Heart right ventricle (tissue), 16 donors: ENCODE data around the gene PRF1. TPM values are rescaled to one million over a fixed set of nuclear protein-coding genes. Genes with fewer than 3 reads are reported as not detected.
"Not testable (repeated sequence)": the region's sequence is repeated elsewhere in the genome, so short reads cannot be mapped to it uniquely, and the experiment has no call there.

Experiments
- ATAC-seq, 8 donors: fragments of 200-7000 bp; cut with Tn5 transposase; one replicate each; pipeline ENCODE4 v1.9.1; 2020; ENCODE audit warnings: mild to moderate bottlenecking in 8 of 8, moderate library complexity in 8 of 8, moderate number of reproducible peaks in 1 of 8
- DNase-seq, 2 donors: peaks; one replicate each; pipeline ENCODE4 v3.0.0-alpha.2; 2020
- H3K27ac ChIP-seq, 10 donors: fragments of 200-600 bp; sonication (generic) in 2 of 10; one replicate each; pipeline versions ENCODE4 v1.5.0 to v1.8.0; 2020 to 2022; ENCODE audit warnings: mild to moderate bottlenecking in 3 of 10
- H3K27me3 ChIP-seq, 7 donors: fragments of 200-600 bp; one replicate each; pipeline ENCODE4 v1.8.0; 2021 to 2022; ENCODE audit warnings: mild to moderate bottlenecking in 2 of 7
- H3K36me3 ChIP-seq, 9 donors: fragments of 200-600 bp; sonication (generic) in 1 of 9; one replicate each; pipeline versions ENCODE4 v1.5.0 to v1.8.0; 2020 to 2022; ENCODE audit warnings: mild to moderate bottlenecking in 2 of 9
- H3K4me1 ChIP-seq, 9 donors: fragments of 200-600 bp; sonication (generic) in 1 of 9; one replicate each; pipeline versions ENCODE4 v1.5.0 to v1.8.0; 2020 to 2022; ENCODE audit warnings: mild to moderate bottlenecking in 4 of 9
- H3K4me3 ChIP-seq, 10 donors: fragments of 200-600 bp; sonication (generic) in 2 of 10; one replicate each; pipeline versions ENCODE4 v1.5.0 to v1.8.0; 2020 to 2022; ENCODE audit warnings: mild to moderate bottlenecking in 7 of 10, moderate library complexity in 2 of 10
- H3K9me3 ChIP-seq, 11 donors: fragments of 200-600 bp in 10 of 11; sonication (generic) in 2 of 11; one replicate each; pipeline versions ENCODE4 v1.5.0 to v1.8.0; 2013 to 2022; ENCODE audit warnings: mild to moderate bottlenecking in 2 of 11, control low read depth in 1 of 11, moderate library complexity in 1 of 11
- WGBS, 2 donors: extraction: QIAGEN DNeasy Blood & Tissue Kit; methylation state at CpG; one replicate each; pipeline ENCODE4 v1.1.7; 2013; ENCODE audit warnings: inconsistent platforms in 1 of 2; 5-methylcytosine and 5-hydroxymethylcytosine counted together
- intact Hi-C, 10 donors: fragments of 100-400 bp; cut with DNase I; formaldehyde crosslinking; loops; one replicate each; pipeline versions ENCODE4 v1.11.1 to v1.14.2; 2022
- polyA plus RNA-seq, 2 donors: library from polyadenylated mRNA; stranded (reverse); fragments of 200-250 nt; gene quantifications; one replicate each; pipeline ENCODE4 v1.2.3, GENCODE V29; 2013
- total RNA-seq, 10 donors: library from RNA; stranded (reverse); fragmentation: NEBNext Ultra II Directional in 3 of 10; extraction: Animal tissue kit (Norgen Biotek cat#: 25700) in 3 of 10; gene quantifications; one replicate each; pipeline versions ENCODE4 v1.2.1 to v1.2.4, GENCODE V29; 2021 to 2023
- TF ChIP-seq, protein P1 (sequence below), 9 donors: fragments of 200-600 bp; sonication (generic) in 2 of 9; IDR thresholded peaks; one replicate each; pipeline versions ENCODE4 v1.5.0 to v1.8.0; 2021 to 2022; ENCODE audit warnings: antibody characterized with exemption in 9 of 9, mild to moderate bottlenecking in 5 of 9, moderate library complexity in 1 of 9
- donor health status: Arrhythmogenic right ventricular cardiomyopathy.
- donor health status: ischemic (EF 13 %, LVEDD 7.1; RV severe dilation, severe dysfunction).
- donor health status: healthy with polysubstance abuse.
- donor health status: DM: no; HTN: yes; CAD: no.
- donor health status: DM: no; HTN: no; CAD: no.
- donor health status: ischemic (EF 25% LVEDD 6.9; RV normal size, moderate dysfunction).
- donor health status: ischemic (EF 25% LVEDD 5.7; RV mildly dilated, moderate dysfunction).
- donor health status: healthy.
- donor health status: DM: yes; HTN: yes; CAD: no.
- donor health status: Ischemic cardiomyopathy.
- donor health status: ischemic (EF 35%, LVEDD 5.7; RV mildly dilated, moderate dysfunction).
- donor health status: nonischemic (EF 11% LVEDD 7.7; RV severe dilation, severe dysfunction).
- donor health status: DM: yes; HTN: yes; CAD: no.
- donor health status: PGD.
- donor health status: ischemic (EF 29% LVEDD 5.4; RV normal size, mild dysfunction).
- donor health status: nonischemic (EF 23%, LVEDD 6.1; RV moderate dilation, normal function).

Gene PRF1
- total and polyA plus RNA-seq, 12 donors, result 0.33 to 13.8 (median 1.2) TPM

DNA sequence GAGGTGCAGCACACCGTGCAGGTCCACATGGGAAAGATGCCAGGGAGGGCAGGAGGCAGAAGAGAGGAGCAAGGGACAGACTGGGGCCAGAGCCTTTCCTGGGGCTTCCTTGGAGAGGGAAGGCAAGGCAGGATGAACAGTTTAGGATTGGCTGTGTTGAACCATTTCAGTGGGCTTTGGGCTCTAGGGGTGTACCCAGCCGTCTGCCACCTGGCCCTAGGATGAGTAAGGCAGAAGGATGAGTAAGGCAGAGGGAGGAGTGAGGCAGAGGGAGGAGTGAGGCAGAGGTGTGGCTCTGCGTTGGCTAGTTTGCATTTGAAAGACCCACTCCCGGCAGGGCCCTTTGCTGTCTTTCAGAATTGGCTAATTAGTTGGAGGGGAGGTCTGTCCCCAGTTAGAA lies 31.5 kb upstream of the PRF1 start:
- H3K9me3 ChIP-seq, result peaks cover 0 to 6% (median 0%) of the 10 kb centered on the region in 11 donors
- no peak overlapping the region for H3K4me3 ChIP-seq
- H3K4me1 ChIP-seq, result no peaks in the 10 kb centered on the region
- H3K27me3 ChIP-seq, result no peaks in the 10 kb centered on the region
- 66 to 75% methylated on average over 4 of the region's 4 CpGs for WGBS, 2 donors
- DNase-seq, result no peak
- intact Hi-C loops, result no loop called here
- H3K27ac ChIP-seq, result no peak overlapping the region
- TF ChIP-seq, protein P1, sequence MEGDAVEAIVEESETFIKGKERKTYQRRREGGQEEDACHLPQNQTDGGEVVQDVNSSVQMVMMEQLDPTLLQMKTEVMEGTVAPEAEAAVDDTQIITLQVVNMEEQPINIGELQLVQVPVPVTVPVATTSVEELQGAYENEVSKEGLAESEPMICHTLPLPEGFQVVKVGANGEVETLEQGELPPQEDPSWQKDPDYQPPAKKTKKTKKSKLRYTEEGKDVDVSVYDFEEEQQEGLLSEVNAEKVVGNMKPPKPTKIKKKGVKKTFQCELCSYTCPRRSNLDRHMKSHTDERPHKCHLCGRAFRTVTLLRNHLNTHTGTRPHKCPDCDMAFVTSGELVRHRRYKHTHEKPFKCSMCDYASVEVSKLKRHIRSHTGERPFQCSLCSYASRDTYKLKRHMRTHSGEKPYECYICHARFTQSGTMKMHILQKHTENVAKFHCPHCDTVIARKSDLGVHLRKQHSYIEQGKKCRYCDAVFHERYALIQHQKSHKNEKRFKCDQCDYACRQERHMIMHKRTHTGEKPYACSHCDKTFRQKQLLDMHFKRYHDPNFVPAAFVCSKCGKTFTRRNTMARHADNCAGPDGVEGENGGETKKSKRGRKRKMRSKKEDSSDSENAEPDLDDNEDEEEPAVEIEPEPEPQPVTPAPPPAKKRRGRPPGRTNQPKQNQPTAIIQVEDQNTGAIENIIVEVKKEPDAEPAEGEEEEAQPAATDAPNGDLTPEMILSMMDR (IDR thresholded peaks at IDR 0.05), result no peak
- ATAC-seq, result no peak
- H3K36me3 ChIP-seq, result no peaks in the 10 kb centered on the region

DNA sequence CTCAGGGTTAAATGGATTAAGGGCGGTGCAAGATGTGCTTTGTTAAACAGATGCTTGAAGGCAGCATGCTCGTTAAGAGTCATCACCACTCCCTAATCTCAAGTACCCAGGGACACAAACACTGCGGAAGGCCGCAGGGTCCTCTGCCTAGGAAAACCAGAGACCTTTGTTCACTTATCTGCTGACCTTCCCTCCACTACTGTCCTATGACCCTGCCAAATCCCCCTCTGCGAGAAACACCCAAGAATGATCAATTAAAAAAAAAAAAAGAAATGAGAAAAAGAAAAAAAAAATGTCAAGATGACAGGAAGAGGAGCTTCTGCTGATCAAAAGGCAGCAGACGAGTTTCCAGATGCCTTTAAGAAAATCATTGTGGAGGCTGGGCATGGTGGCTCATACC lies 29.2 kb upstream of the PRF1 start:
- ATAC-seq, DNase-seq, H3K36me3 ChIP-seq, H3K4me3 ChIP-seq, H3K27me3 ChIP-seq, H3K27ac ChIP-seq, H3K4me1 ChIP-seq, intact Hi-C loops: not testable (repeated sequence)
- 69 to 71% methylated on average over 2 of the region's 6 CpGs for WGBS, 2 donors
- peaks cover 0 to 22% (median 6%) of the 10 kb centered on the region in 11 donors for H3K9me3 ChIP-seq

DNA sequence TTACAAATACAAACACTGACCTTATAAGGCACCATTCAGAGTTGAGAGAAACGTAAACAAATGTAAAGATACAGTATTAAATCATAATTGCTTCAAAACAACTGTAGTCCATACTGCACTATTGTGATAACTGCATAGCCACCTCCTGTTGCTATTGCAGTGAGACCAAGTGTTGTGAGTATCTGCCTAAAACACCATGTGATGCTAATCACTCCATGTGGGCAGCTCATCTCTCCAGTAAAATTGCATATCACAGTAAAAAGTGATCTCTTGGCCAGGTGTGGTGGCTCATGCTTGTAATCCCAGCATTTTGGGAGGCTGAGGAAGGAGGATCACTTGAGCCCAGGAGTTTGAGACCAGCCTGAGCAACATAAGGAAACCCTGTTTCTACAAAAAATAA lies 26.8 kb upstream of the PRF1 start:
- Histone ChIP-seq H3K9me3 (peaks cover 0 to 26% (median 6%) of the 10 kb centered on the region in 11 donors), H3K27me3 (no peaks in the 10 kb centered on the region), H3K4me3 (no peak overlapping the region), H3K27ac (no peak overlapping the region), H3K4me1 (no peaks in the 10 kb centered on the region), H3K36me3 (no peaks in the 10 kb centered on the region)
- TF ChIP-seq, protein P1 (IDR thresholded peaks at IDR 0.05), result no peak
- WGBS, 2 donors, result 72 to 79% methylated on average over 1 of the region's 1 CpG
- ATAC-seq, result no peak
- no peak for DNase-seq
- intact Hi-C loops, result loop anchor here in 1 of 10 donors (10.0 kb wide), 1 partner anchor 125 kb away; no protein-coding TSS in a partner anchor

DNA sequence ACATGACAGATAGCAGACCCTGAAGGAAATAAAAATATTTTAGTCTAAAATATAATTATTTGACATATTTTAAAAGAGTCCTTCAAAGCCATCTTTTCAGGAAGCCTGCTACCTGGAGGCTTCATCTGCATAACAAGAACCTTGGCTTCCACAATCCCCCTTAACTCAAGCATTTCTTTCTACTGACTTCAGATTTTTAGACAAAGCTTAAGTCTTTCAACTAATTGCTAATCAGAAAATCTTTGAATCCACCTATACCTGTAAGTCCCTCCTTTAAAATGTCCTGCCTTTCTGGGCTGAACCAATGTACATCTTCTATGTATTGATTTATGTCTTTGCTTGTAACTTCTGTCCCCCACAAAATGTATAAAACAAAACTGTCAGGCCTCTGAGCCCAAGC lies 23.5 kb upstream of the PRF1 start:
- Histone ChIP-seq H3K9me3 (peaks cover 0 to 26% (median 6%) of the 10 kb centered on the region in 11 donors), H3K27me3 (no peaks in the 10 kb centered on the region), H3K27ac (no peak overlapping the region), H3K4me1 (peaks cover 0 to 6% (median 0%) of the 10 kb centered on the region in 9 donors), H3K36me3 (no peaks in the 10 kb centered on the region), H3K4me3 (no peak overlapping the region)
- no peak for DNase-seq
- intact Hi-C loops, result loop anchor here in 1 of 10 donors (10.0 kb wide), 1 partner anchor 129 kb away; no protein-coding TSS in a partner anchor
- no peak for ATAC-seq
- TF ChIP-seq, protein P1 (IDR thresholded peaks at IDR 0.05), result no peak
